Mucosa of descending colon (tissue), 3 donors: Measurements from ENCODE around the gene MUC5B. TPM values are rescaled to one million over a fixed set of nuclear protein-coding genes. Genes with fewer than 3 reads are reported as not detected.
A peak's percentile ranks its signal among the peaks of the same experiment; 100 is the strongest.

Experiments
- ATAC-seq: fragments of 200-7000 bp; cut with Tn5 transposase; one replicate; pipeline ENCODE4 v1.9.1; 2020; ENCODE audit warnings: mild to moderate bottlenecking, moderate library complexity
- DNase-seq, 3 donors: peaks; one replicate each; pipeline ENCODE4 v3.0.0-alpha.2; 2020
- H3K36me3 ChIP-seq: fragments of 200-600 bp; one replicate; pipeline ENCODE4 v1.8.0; 2021; ENCODE audit warnings: low read depth, mild to moderate bottlenecking
- H3K4me1 ChIP-seq: fragments of 200-600 bp; one replicate; pipeline ENCODE4 v1.8.0; 2021; ENCODE audit warnings: low read depth, mild to moderate bottlenecking
- H3K4me3 ChIP-seq: fragments of 200-600 bp; one replicate; pipeline ENCODE4 v1.8.0; 2021; ENCODE audit warnings: mild to moderate bottlenecking
- H3K9me3 ChIP-seq: fragments of 200-600 bp; one replicate; pipeline ENCODE4 v1.8.0; 2021; ENCODE audit warnings: mild to moderate bottlenecking
- intact Hi-C, 2 donors: fragments of 100-400 bp; cut with DNase I in 1 of 2; cut with micrococcal nuclease in 1 of 2; formaldehyde crosslinking; loops; one replicate each; pipeline versions ENCODE4 v1.11.0 to v1.11.1; 2022; cut with DNase I, micrococcal nuclease
- total RNA-seq, 3 donors: library from RNA; stranded (reverse); fragmentation: NEBNext Ultra II Directional in 2 of 3; extraction: Animal tissue kit (Norgen Biotek cat#: 25700) in 2 of 3; gene quantifications; one replicate each; pipeline versions ENCODE4 v1.2.1 to v1.2.4, GENCODE V29; 2021 to 2023
- TF ChIP-seq, protein P1 (sequence below): fragments of 200-600 bp; IDR thresholded peaks from one replicate; pipeline ENCODE4 v1.8.0; 2022; ENCODE audit warnings: antibody characterized with exemption, mild to moderate bottlenecking
- donor health status: DM: no; HTN: no; CAD: no; lungs with moderate emphysema.
- donor health status: DM: no; HTN: no; CAD: no.
- donor health status: DM: no; HTN: yes; CAD: no.

Gene MUC5B
- total RNA-seq, 3 donors from 2014 or later = 133 to 431 (median 135) TPM

DNA sequence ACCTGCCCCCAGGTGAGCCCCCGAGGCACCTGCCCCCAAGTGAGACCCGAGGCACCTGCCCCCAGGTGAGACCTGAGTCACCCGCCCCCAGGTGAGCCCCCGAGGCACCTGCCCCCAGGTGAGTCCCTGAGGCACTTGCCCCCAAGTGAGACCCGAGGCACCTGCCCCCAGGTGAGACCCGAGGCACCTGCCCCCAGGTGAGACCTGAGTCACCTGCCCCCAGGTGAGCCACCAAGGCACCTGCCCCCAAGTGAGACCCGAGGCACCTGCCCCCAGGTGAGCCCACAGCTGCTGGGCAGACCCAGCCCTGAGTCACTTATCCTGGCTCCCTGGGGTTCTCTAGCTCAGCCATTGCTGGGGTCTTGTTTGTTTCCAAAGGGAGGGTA is 36.2 kb downstream of the MUC5B start:
- TF ChIP-seq, protein P1, sequence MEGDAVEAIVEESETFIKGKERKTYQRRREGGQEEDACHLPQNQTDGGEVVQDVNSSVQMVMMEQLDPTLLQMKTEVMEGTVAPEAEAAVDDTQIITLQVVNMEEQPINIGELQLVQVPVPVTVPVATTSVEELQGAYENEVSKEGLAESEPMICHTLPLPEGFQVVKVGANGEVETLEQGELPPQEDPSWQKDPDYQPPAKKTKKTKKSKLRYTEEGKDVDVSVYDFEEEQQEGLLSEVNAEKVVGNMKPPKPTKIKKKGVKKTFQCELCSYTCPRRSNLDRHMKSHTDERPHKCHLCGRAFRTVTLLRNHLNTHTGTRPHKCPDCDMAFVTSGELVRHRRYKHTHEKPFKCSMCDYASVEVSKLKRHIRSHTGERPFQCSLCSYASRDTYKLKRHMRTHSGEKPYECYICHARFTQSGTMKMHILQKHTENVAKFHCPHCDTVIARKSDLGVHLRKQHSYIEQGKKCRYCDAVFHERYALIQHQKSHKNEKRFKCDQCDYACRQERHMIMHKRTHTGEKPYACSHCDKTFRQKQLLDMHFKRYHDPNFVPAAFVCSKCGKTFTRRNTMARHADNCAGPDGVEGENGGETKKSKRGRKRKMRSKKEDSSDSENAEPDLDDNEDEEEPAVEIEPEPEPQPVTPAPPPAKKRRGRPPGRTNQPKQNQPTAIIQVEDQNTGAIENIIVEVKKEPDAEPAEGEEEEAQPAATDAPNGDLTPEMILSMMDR = no peak
- no peak for DNase-seq
- intact Hi-C loops = no loop called here
- no peaks in the 10 kb centered on the region for H3K36me3 ChIP-seq
- H3K4me3 ChIP-seq = no peak overlapping the region
- peaks cover 17% of the 10 kb centered on the region for H3K4me1 ChIP-seq
- ATAC-seq = no peak
- no peaks in the 10 kb centered on the region for H3K9me3 ChIP-seq

DNA sequence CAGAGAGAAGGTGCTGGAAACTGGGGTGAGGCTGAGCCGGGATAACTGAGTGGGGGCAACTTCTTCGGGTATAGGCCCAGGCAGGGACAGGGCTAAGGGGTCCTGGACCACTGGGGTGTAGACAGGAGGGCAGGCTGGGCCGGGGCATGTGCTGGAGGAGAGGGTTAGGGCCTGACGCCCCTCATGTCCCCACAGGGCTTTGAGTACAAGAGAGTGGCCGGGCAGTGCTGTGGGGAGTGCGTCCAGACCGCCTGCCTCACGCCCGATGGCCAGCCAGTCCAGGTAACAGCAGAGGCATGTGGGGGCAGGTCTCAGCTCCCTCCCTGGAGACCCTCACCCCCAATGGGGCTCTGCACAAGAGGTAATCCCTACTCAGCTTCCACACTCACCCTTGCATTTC is 36.7 kb downstream of the MUC5B start:
- TF ChIP-seq, protein P1 = no peak
- ATAC-seq (no peak), DNase-seq (peak in 1 of 3 donors; percentile 46)
- Histone ChIP-seq H3K36me3 (no peaks in the 10 kb centered on the region), H3K4me3 (no peak overlapping the region), H3K9me3 (no peaks in the 10 kb centered on the region), H3K4me1 (peaks cover 17% of the 10 kb centered on the region)
- intact Hi-C loops = no loop called here

DNA sequence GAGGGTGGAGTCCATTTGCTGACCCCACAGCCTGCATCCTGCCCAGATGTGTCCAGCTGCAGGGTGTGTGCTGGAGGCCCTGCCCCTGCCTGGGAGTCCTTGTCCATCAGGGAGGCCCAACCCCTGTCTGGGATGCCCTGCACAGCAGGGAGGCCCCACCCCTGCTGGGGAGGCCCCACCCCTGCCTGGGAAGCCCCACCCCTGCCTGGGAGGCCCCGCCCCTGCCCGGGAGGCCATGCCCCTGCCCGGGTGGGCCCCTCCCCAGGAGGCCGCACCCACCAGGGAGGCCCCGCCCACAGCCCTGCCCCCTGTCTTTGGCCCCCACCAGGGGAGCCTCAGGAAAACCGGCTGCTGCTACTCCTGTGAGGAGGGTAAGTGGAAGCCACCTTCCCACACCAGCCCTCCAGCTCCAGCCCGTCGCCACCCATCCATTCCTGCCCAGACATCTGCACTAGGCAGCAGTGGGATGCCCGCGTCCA is 37.2 kb downstream of the MUC5B start:
- ATAC-seq = peak; percentile 74
- peak; percentile 72 to 91 (median 82) for DNase-seq

DNA sequence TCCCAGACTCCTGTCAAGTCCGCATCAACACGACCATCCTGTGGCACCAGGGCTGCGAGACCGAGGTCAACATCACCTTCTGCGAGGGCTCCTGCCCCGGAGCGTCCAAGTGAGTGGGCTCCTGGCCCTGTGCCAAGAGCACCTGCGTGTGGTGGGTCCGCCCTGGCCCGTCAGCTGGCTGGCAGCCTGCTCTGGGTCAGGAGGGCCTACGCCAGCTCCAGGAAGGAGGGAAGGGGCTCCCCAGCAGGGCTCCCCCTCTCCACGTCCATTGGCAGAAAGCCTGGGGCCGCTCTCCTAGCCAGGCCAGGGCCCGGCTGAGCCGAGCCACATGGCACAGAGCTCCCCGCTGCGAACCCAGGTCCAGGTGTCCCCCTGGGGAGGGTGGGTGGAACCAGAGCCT is 37.8 kb downstream of the MUC5B start:
- Histone ChIP-seq H3K9me3 (no peaks in the 10 kb centered on the region), H3K36me3 (no peaks in the 10 kb centered on the region), H3K4me3 (no peak overlapping the region), H3K4me1 (peaks cover 17% of the 10 kb centered on the region)
- intact Hi-C loops = no loop called here
- TF ChIP-seq, protein P1 = no peak
- DNase-seq = peak in 1 of 3 donors; percentile 52
- ATAC-seq = no peak

More for the DNA sequence above, 37.2 kb downstream of the MUC5B start:
- Histone ChIP-seq H3K4me3 (no peak overlapping the region), H3K4me1 (peaks cover 17% of the 10 kb centered on the region), H3K36me3 (no peaks in the 10 kb centered on the region), H3K9me3 (no peaks in the 10 kb centered on the region)
- TF ChIP-seq, protein P1 = no peak
- intact Hi-C loops = no loop called here

DNA sequence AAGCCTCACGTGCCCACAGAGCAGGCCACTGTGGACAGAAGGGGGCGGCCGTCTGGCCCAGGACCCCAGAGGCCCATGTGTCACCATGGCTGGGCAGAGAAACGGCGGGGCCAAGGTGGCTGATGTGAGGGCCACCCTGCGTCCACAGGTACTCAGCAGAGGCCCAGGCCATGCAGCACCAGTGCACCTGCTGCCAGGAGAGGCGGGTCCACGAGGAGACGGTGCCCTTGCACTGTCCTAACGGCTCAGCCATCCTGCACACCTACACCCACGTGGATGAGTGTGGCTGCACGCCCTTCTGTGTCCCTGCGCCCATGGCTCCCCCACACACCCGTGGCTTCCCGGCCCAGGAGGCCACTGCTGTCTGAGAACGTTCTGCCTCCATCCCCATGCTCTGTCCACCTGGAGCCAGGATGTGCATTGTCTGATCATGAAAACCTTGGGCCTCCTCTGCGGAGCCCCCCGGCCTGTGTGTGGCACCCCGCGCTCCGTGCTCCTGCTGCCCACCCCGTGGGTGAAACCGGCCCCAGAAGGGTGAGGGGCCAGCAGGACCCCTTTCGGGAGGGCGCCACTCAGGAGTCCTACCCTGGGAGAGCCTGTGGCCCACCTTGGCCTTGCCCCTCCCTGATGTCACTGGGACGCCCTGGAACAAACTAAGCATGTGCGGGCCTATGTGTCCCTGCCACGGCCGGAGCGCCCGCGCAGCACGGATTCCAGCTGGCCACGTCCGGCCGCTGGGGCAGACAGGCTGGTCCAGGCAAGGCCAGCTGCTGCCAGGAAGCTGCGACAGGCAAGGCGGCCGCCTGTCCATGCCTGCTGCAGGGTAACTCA is 38.6 kb downstream of the MUC5B start:
- H3K4me1 ChIP-seq = peaks cover 17% of the 10 kb centered on the region
- ATAC-seq (no peak), DNase-seq (peak in 1 of 3 donors; percentile 60)
- intact Hi-C loops = no loop called here
- H3K36me3 ChIP-seq = no peaks in the 10 kb centered on the region
- no peak overlapping the region for H3K4me3 ChIP-seq
- TF ChIP-seq, protein P1 = no peak
- no peaks in the 10 kb centered on the region for H3K9me3 ChIP-seq
